Myocyte (in vitro differentiated cells): ENCODE results near the gene EFNB1. TPM values are rescaled to one million over a fixed set of nuclear protein-coding genes. Genes with fewer than 3 reads are reported as not detected.
A peak's percentile ranks its signal among the peaks of the same experiment; 100 is the strongest.
"Not testable (repeated sequence)": the region's sequence is repeated elsewhere in the genome, so short reads cannot be mapped to it uniquely, and the experiment has no call there.

Experiments
- DNase-seq: peaks from one replicate; pipeline ENCODE4 v3.0.0-alpha.2; 2012; ENCODE audit warnings: low read depth
- polyA plus RNA-seq: library from polyadenylated mRNA; unstranded; fragments of >200 nt; gene quantifications from one replicate; pipeline ENCODE4 v1.2.1, GENCODE V29; 2012; ENCODE audit warnings: missing spikeins
- total RNA-seq: library from RNA; depleted of rRNA; stranded (reverse); fragments of >200 nt; gene quantifications from 2 replicates; pipeline ENCODE4 v1.2.3, GENCODE V29; 2014

Gene EFNB1
- total RNA-seq: 4.8 and 7.2 TPM in 2 replicates
- polyA plus RNA-seq: 2.0 TPM

GRCh38 chrX:68828740-68829581 lies at the start of gene EFNB1:
TSS of gene EFNB1 (plus strand) at chrX:68829021. CDS start at chrX:68829777, 756 bp downstream.
- peak; percentile 95 for DNase-seq

- not testable (repeated sequence) for DNase-seq
Measured at GRCh38 chrX:68781295-68781694, 47.5 kb upstream of the EFNB1 start.

GRCh38 chrX:68784816-68785215 lies 44.0 kb upstream of the EFNB1 start:
- DNase-seq: no peak

GRCh38 chrX:68786581-68786980 lies 42.2 kb upstream of the EFNB1 start:
- DNase-seq: not testable (repeated sequence)

GRCh38 chrX:68789966-68790365 lies 38.9 kb upstream of the EFNB1 start:
- no peak for DNase-seq

GRCh38 chrX:68792083-68792482 lies 36.7 kb upstream of the EFNB1 start:
- DNase-seq: no peak

- DNase-seq: no peak
Measured at GRCh38 chrX:68794461-68794860, 34.4 kb upstream of the EFNB1 start.

- DNase-seq: no peak
Measured at GRCh38 chrX:68795741-68796140, 33.1 kb upstream of the EFNB1 start.

GRCh38 chrX:68798400-68798799 lies 30.4 kb upstream of the EFNB1 start:
- DNase-seq: not testable (repeated sequence)

GRCh38 chrX:68801737-68802290 lies 27.0 kb upstream of the EFNB1 start:
- no peak for DNase-seq

- peak; percentile 28 for DNase-seq
Measured at GRCh38 chrX:68807818-68808217, 21.0 kb upstream of the EFNB1 start.

GRCh38 chrX:68808686-68809357 lies 20.0 kb upstream of the EFNB1 start:
- peak; percentile 33 for DNase-seq

GRCh38 chrX:68820476-68821110 lies 8.2 kb upstream of the EFNB1 start:
- no peak for DNase-seq

GRCh38 chrX:68821616-68822015 lies 7.2 kb upstream of the EFNB1 start:
- no peak for DNase-seq

- DNase-seq: peak; percentile 45
Measured at GRCh38 chrX:68822641-68823410, 6.0 kb upstream of the EFNB1 start.

GRCh38 chrX:68823413-68824151 lies 5.2 kb upstream of the EFNB1 start:
- no peak for DNase-seq

GRCh38 chrX:68824152-68824433 lies 4.7 kb upstream of the EFNB1 start:
- no peak for DNase-seq

GRCh38 chrX:68824565-68825125 lies 4.2 kb upstream of the EFNB1 start:
- no peak for DNase-seq

- DNase-seq: no peak
Measured at GRCh38 chrX:68826113-68826980, 2.5 kb upstream of the EFNB1 start.
